MCF 10A (cell line): ENCODE results near the gene NSUN6. TPM values are rescaled to one million over a fixed set of nuclear protein-coding genes. Genes with fewer than 3 reads are reported as not detected.

Experiments used
- BruUV-seq: library from RNA; stranded (reverse); fragments of 400-500 nt; replicated peaks from 2 replicates; lab custom pipeline; 2021; lab: Mats Ljungman, UMichigan
- CTCF ChIA-PET: fragments of 300-600 bp; sonication (Branson Sonifier 250); formaldehyde crosslinking; extraction: SDS; loops from one replicate; lab custom pipeline; 2021; ENCODE audit warnings: antibody characterized with exemption, inconsistent platforms; lab: Yijun Ruan, JAX
- POLR2A ChIA-PET: fragments of 300-600, 350-650 bp; sonication (Branson Sonifier 250); formaldehyde crosslinking; extraction: SDS; loops from one replicate; lab custom pipeline; 2020; ENCODE audit warnings: antibody characterized with exemption, inconsistent platforms; lab: Yijun Ruan, JAX
- DNase-seq: peaks from one replicate; pipeline ENCODE4 v3.0.0-alpha.2; 2018; ENCODE audit not compliant: unreplicated experiment
- H3K27ac Mint-ChIP-seq: one replicate; pipeline ENCODE4 v1.8.0; 2022; ENCODE audit warnings: mild to moderate bottlenecking, low read depth, mixed read lengths; ENCODE audit not compliant: unreplicated experiment
- H3K27me3 Mint-ChIP-seq: one replicate; pipeline ENCODE4 v1.8.0; 2022; ENCODE audit warnings: mixed read lengths; ENCODE audit not compliant: insufficient read depth, unreplicated experiment
- H3K36me3 Mint-ChIP-seq: one replicate; pipeline ENCODE4 v1.8.0; 2022; ENCODE audit warnings: mild to moderate bottlenecking, moderate library complexity, mixed read lengths; ENCODE audit not compliant: insufficient read depth, unreplicated experiment
- H3K4me1 Mint-ChIP-seq: one replicate; pipeline ENCODE4 v1.8.0; 2022; ENCODE audit warnings: mixed read lengths; ENCODE audit not compliant: insufficient read depth, unreplicated experiment
- H3K4me3 Mint-ChIP-seq: one replicate; pipeline ENCODE4 v1.8.0; 2022; ENCODE audit warnings: mild to moderate bottlenecking, moderate library complexity, mixed read lengths; ENCODE audit not compliant: unreplicated experiment
- H3K9me3 Mint-ChIP-seq: one replicate; pipeline ENCODE4 v1.8.0; 2022; ENCODE audit warnings: mixed read lengths; ENCODE audit not compliant: unreplicated experiment
- intact Hi-C: fragments of 100-400 bp; cut with micrococcal nuclease; formaldehyde crosslinking; loops from 2 replicates; pipeline ENCODE4 v1.14.1; 2022
- total RNA-seq: library from RNA; stranded (reverse); gene quantifications from 2 replicates; pipeline ENCODE4 v1.2.3, GENCODE V29; 2022
- TF ChIP-seq, protein P1 (sequence below): fragments of 200-600 bp; IDR thresholded peaks from one replicate; pipeline ENCODE4 v1.8.0; 2022; ENCODE audit warnings: antibody characterized with exemption, mild to moderate bottlenecking; ENCODE audit not compliant: unreplicated experiment

NSUN6 gene
- total RNA-seq, 1 experiment from 2014 or later: 16.2 TPM

DNA sequence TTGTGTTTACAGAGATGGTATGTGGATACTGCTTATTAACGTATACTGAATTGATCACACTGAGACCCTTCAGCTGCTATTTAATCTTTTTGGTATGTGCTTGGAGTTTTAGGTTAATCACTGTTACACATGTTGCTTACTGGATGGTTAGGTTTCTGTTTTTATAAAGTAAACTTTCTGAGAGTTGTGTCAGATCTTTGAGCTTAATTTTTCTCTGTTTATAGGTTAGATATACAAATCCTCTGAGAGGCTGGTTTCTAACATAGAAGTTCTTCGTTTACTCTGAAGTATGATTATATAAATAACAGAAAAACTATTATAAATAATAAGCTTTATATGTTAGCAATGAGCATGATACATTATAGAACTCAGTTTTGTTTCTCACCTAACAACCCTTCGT is 123.1 kb downstream of the NSUN6 start:
- POLR2A ChIA-PET: interaction anchor here (1.0 kb wide), 1 partner anchor 80 kb away, joined by 3 read pairs; no protein-coding TSS in a partner anchor
- H3K4me3 Mint-ChIP-seq: no peak overlapping the region
- intact Hi-C loops: no loop called here
- no peaks in the 10 kb centered on the region for H3K4me1 Mint-ChIP-seq
- TF ChIP-seq, protein P1, sequence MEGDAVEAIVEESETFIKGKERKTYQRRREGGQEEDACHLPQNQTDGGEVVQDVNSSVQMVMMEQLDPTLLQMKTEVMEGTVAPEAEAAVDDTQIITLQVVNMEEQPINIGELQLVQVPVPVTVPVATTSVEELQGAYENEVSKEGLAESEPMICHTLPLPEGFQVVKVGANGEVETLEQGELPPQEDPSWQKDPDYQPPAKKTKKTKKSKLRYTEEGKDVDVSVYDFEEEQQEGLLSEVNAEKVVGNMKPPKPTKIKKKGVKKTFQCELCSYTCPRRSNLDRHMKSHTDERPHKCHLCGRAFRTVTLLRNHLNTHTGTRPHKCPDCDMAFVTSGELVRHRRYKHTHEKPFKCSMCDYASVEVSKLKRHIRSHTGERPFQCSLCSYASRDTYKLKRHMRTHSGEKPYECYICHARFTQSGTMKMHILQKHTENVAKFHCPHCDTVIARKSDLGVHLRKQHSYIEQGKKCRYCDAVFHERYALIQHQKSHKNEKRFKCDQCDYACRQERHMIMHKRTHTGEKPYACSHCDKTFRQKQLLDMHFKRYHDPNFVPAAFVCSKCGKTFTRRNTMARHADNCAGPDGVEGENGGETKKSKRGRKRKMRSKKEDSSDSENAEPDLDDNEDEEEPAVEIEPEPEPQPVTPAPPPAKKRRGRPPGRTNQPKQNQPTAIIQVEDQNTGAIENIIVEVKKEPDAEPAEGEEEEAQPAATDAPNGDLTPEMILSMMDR: no peak
- no peak for DNase-seq
- H3K27me3 Mint-ChIP-seq: no peaks in the 10 kb centered on the region
- peaks cover 8% of the 10 kb centered on the region for H3K9me3 Mint-ChIP-seq
- peaks cover 33% of the 10 kb centered on the region for H3K36me3 Mint-ChIP-seq
- no TSS peak for BruUV-seq
- no peak overlapping the region for H3K27ac Mint-ChIP-seq
- CTCF ChIA-PET: no interaction called here

DNA sequence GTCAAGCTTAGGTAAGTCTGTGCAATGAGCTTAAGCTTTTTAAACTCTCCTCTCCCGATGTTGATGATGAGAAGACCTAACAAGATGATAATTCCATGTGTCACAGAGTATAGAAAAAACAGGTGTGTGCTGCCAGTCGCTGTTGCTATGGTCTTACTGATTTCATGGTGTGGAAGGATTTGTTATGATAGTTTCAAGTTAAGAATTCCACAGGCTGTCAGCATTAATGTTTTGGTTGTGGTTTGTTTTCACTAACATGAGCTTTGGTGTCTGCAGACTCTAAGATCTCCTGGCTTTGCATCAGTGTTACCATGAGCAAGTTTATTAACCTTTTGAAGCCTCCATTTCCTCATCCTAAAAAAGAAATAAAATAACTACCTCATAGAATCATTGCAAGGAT is 123.7 kb downstream of the NSUN6 start:
- Mint-ChIP-seq H3K27ac (no peak overlapping the region), H3K27me3 (no peaks in the 10 kb centered on the region), H3K4me3 (no peak overlapping the region), H3K4me1 (no peaks in the 10 kb centered on the region), H3K36me3 (peaks cover 33% of the 10 kb centered on the region), H3K9me3 (peaks cover 8% of the 10 kb centered on the region)
- ChIA-PET CTCF (no interaction called here), POLR2A (interaction anchor here (1.0 kb wide), 1 partner anchor 80 kb away, joined by 3 read pairs; no protein-coding TSS in a partner anchor)
- intact Hi-C loops: no loop called here
- BruUV-seq: no TSS peak
- TF ChIP-seq, protein P1: no peak
- no peak for DNase-seq

DNA sequence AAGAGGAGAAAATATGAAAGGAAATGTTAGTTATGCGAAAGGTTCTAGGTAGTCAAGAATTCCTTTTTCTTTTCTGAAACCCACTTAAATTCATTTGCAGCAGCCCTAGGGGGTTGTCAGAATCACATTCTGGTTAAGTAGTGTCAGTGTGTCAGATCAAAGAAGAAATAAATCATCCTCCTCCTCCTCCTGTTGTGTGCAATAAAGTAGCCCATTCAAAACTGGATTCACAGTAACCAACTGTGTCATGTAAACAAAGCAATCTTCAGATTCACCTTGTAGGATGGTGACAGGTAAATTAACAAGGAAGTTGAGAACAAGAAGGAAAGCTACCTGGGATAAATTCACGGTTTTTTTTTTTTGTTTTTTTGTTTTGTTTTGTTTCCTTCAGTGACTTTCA is 127.5 kb downstream of the NSUN6 start:
- ChIA-PET CTCF (interaction anchor here (0.5 to 1.1 kb wide), 3 partner anchors 10 to 1216 kb away, joined by 3 read pairs; no protein-coding TSS in a partner anchor), POLR2A (interaction anchor here (0.7 kb wide), 1 partner anchor 9 kb away, joined by 3 read pairs; no protein-coding TSS in a partner anchor)
- intact Hi-C loops: no loop called here
- H3K36me3 Mint-ChIP-seq: peaks cover 33% of the 10 kb centered on the region
- H3K4me1 Mint-ChIP-seq: no peaks in the 10 kb centered on the region
- H3K27ac Mint-ChIP-seq: no peak overlapping the region
- BruUV-seq: no TSS peak
- no peaks in the 10 kb centered on the region for H3K27me3 Mint-ChIP-seq
- TF ChIP-seq, protein P1: no peak
- H3K9me3 Mint-ChIP-seq: no peaks in the 10 kb centered on the region
- H3K4me3 Mint-ChIP-seq: no peak overlapping the region
- no peak for DNase-seq

DNA sequence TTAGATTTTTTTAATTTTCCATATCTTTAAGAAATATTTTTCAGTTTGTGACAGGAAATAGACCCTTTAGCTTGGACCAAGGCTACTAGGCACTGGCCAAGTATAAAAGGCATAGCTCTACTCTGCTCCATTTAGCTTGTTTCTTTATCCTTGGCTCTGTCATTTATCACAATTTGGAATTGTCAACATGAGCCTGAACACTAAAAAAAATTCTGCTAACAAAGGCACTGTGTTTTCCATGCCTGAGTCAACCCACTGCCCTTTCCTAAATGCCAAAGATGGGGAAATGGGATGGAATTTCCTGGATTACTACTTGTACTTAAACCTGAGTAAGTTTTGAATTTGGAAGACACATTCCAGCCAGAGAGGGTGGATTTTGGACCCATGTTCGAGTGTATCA is 128.4 kb downstream of the NSUN6 start:
- CTCF ChIA-PET: interaction anchor here (0.5 kb wide), 1 partner anchor 1215 kb away, joined by 3 read pairs; no protein-coding TSS in a partner anchor
- TF ChIP-seq, protein P1: no peak
- Mint-ChIP-seq H3K4me1 (no peaks in the 10 kb centered on the region), H3K36me3 (peaks cover 33% of the 10 kb centered on the region), H3K9me3 (no peaks in the 10 kb centered on the region), H3K4me3 (no peak overlapping the region), H3K27me3 (no peaks in the 10 kb centered on the region), H3K27ac (no peak overlapping the region)
- BruUV-seq: no TSS peak
- intact Hi-C loops: no loop called here
- peak; percentile 4 for DNase-seq
- POLR2A ChIA-PET: no interaction called here
